Hepatocyte (in vitro differentiated cells): Measurements from ENCODE around the gene AUTS2. TPM values are rescaled to one million over a fixed set of nuclear protein-coding genes. Genes with fewer than 3 reads are reported as not detected.

ENCODE experiments used
- DNase-seq: peaks from one replicate; pipeline ENCODE4 v3.0.0-alpha.2; 2016; ENCODE audit warnings: low spot score
- H2AFZ ChIP-seq: fragments of 200-600 bp; sonication (generic); 2 replicates; pipeline ENCODE4 v1.6.0; 2016; ENCODE audit warnings: antibody characterized with exemption, mild to moderate bottlenecking
- H3K27ac ChIP-seq: fragments of 200-600 bp; sonication (generic); 2 replicates; pipeline ENCODE4 v1.5.1; 2016; ENCODE audit warnings: mild to moderate bottlenecking
- H3K27me3 ChIP-seq: fragments of 200-600 bp; sonication (generic); 2 replicates; pipeline ENCODE4 v1.6.1; 2016
- H3K36me3 ChIP-seq: fragments of 200-600 bp; sonication (generic); replicated peaks from 2 replicates; pipeline ENCODE4 v1.5.1; 2016; ENCODE audit warnings: low read depth; ENCODE audit not compliant: insufficient read depth
- H3K4me1 ChIP-seq: fragments of 200-600 bp; sonication (generic); 2 replicates; pipeline ENCODE4 v1.5.1; 2016; ENCODE audit warnings: mild to moderate bottlenecking, moderate library complexity; ENCODE audit not compliant: insufficient read depth
- H3K4me2 ChIP-seq: fragments of 200-600 bp; sonication (generic); 2 replicates; pipeline ENCODE4 v1.6.0; 2016
- H3K4me3 ChIP-seq: fragments of 200-600 bp; sonication (generic); 2 replicates; pipeline ENCODE4 v1.5.1; 2016; ENCODE audit warnings: mild to moderate bottlenecking
- H3K79me2 ChIP-seq: fragments of 200-600 bp; sonication (generic); 2 replicates; pipeline ENCODE4 v1.6.0; 2017; ENCODE audit warnings: mild to moderate bottlenecking
- H3K9me2 ChIP-seq: fragments of 200-600 bp; sonication (generic); replicated peaks from 2 replicates; pipeline ENCODE4 v1.6.0; 2017; ENCODE audit warnings: mild to moderate bottlenecking; ENCODE audit not compliant: insufficient read depth
- H3K9me3 ChIP-seq: fragments of 200-600 bp; sonication (generic); 2 replicates; pipeline ENCODE4 v1.5.1; 2016; ENCODE audit warnings: low read depth, mild to moderate bottlenecking
- H4K20me1 ChIP-seq: fragments of 200-600 bp; sonication (generic); 2 replicates; pipeline ENCODE4 v1.6.0; 2016; ENCODE audit warnings: mild to moderate bottlenecking; ENCODE audit not compliant: insufficient read depth, poor library complexity, severe bottlenecking
- EZH2 ChIP-seq: fragments of 200-600 bp; sonication (generic); IDR thresholded peaks from 2 replicates; pipeline ENCODE4 v1.6.1; 2016; ENCODE audit warnings: antibody characterized with exemption, mild to moderate bottlenecking, borderline replicate concordance
- EZH2phosphoT487 ChIP-seq: fragments of 200-600 bp; sonication (generic); IDR thresholded peaks from one replicate; pipeline ENCODE4 v1.6.1; 2018; ENCODE audit warnings: antibody characterized with exemption, mild to moderate bottlenecking, low read depth, moderate library complexity; ENCODE audit not compliant: unreplicated experiment, severe bottlenecking
- WGBS: methylation state at CpG from one replicate; pipeline ENCODE4 v1.1.6; 2016; ENCODE audit warnings: low lambda C conversion rate; ENCODE audit errors: missing lambda C conversion rate; 5-methylcytosine and 5-hydroxymethylcytosine counted together
- polyA plus RNA-seq: library from polyadenylated mRNA; unstranded; fragments of >200 nt; fragmentation: Nextera tagmentation; extraction: Ambion mirVana; gene quantifications from 2 replicates; pipeline ENCODE4 v1.2.1, GENCODE V29; 2016
- total RNA-seq: library from RNA; depleted of rRNA; stranded (reverse); fragments of >200 nt; gene quantifications from 2 replicates; pipeline ENCODE4 v1.2.3, GENCODE V29; 2014
- TF ChIP-seq, protein P1 (sequence below): fragments of 200-600 bp; sonication (generic); IDR thresholded peaks from 2 replicates; pipeline ENCODE4 v1.5.1; 2016; ENCODE audit warnings: antibody characterized with exemption, mild to moderate bottlenecking; ENCODE audit not compliant: poor library complexity

The AUTS2 gene
- total and polyA plus RNA-seq, 2 experiments from 2014 or later = 34.4 to 40.9 TPM

DNA sequence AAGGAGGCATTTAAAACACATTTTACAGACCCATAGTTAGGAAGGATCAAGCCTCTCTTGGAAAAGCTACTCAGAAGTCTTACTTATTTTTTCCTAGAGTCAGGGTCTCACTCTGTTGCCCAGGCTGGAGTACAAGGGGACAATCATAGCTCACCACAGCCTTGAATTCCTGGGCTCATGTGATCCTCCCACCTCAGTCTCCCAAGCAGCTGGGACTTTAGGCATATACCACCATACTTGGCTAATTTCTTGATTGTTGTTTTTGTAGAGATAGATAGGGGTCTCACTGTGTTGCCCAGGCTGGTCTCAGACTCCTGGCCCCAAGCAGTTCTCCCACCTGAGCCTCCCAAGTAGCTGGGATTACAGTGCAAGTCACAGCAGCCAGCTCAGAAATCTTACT lies 1179.0 kb downstream of the AUTS2 start:
- Histone ChIP-seq H3K4me3 (no peak overlapping the region), H3K27me3 (no peaks in the 10 kb centered on the region), H4K20me1 (no peaks in the 10 kb centered on the region), H3K4me2 (no peak overlapping the region), H3K9me3 (no peaks in the 10 kb centered on the region), H2AFZ (no peak overlapping the region), H3K27ac (no peak overlapping the region), H3K36me3 (no peaks in the 10 kb centered on the region), H3K9me2 (no peaks in the 10 kb centered on the region), H3K4me1 (no peaks in the 10 kb centered on the region), H3K79me2 (no peaks in the 10 kb centered on the region)
- no peak for DNase-seq
- TF ChIP-seq, protein P1, sequence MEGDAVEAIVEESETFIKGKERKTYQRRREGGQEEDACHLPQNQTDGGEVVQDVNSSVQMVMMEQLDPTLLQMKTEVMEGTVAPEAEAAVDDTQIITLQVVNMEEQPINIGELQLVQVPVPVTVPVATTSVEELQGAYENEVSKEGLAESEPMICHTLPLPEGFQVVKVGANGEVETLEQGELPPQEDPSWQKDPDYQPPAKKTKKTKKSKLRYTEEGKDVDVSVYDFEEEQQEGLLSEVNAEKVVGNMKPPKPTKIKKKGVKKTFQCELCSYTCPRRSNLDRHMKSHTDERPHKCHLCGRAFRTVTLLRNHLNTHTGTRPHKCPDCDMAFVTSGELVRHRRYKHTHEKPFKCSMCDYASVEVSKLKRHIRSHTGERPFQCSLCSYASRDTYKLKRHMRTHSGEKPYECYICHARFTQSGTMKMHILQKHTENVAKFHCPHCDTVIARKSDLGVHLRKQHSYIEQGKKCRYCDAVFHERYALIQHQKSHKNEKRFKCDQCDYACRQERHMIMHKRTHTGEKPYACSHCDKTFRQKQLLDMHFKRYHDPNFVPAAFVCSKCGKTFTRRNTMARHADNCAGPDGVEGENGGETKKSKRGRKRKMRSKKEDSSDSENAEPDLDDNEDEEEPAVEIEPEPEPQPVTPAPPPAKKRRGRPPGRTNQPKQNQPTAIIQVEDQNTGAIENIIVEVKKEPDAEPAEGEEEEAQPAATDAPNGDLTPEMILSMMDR = no peak
- TF ChIP-seq EZH2phosphoT487 (no peak), EZH2 (no peak)

DNA sequence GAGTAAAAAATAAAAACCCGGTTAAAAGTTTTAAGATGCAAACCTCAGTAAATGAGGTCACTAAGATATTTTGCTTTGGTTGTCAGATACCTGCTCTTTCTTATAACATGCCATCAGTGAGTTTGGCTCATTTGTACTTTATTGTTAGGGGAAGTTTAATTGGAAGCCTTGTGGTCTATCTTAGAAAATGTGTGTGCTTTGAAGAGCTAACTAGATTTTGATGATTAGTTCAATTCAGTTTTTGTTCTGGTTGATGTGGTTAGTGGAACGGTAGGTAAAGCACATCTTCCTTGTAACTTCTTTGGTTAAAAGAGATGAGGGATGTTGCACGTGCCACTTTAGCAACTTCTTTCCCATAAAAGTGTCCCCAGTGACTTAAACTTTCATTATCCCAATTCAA lies 1180.3 kb downstream of the AUTS2 start:
- Histone ChIP-seq H3K4me1 (no peaks in the 10 kb centered on the region), H3K27ac (no peak overlapping the region), H2AFZ (no peak overlapping the region), H3K79me2 (no peaks in the 10 kb centered on the region), H3K4me3 (no peak overlapping the region), H3K9me3 (no peaks in the 10 kb centered on the region), H3K9me2 (no peaks in the 10 kb centered on the region), H3K36me3 (no peaks in the 10 kb centered on the region), H3K4me2 (no peak overlapping the region), H3K27me3 (no peaks in the 10 kb centered on the region), H4K20me1 (no peaks in the 10 kb centered on the region)
- TF ChIP-seq EZH2phosphoT487 (no peak), EZH2 (no peak)
- TF ChIP-seq, protein P1 = no peak
- WGBS = 93% methylated on average over 3 of the region's 3 CpGs
- no peak for DNase-seq

DNA sequence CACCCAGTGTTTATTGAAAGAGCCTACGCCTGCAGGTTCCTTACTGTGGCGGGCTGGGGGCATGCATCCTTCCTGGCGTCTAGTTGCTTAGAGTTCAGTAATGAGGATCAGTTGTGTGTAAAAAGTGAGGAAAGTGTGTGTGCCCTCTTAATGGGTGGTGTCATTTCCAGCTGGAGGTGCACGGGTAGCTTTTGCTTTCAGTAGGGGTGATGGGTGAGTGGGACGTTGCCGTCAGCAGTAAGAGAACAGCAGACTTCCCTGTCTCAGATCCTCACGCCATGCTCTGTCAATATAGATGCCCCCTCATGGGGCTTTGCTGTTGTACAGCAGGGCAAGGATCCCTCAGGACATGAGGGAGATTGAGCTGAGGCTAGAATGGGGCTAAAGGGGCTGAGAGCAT lies 1181.0 kb downstream of the AUTS2 start:
- Histone ChIP-seq H3K4me2 (no peak overlapping the region), H3K27me3 (no peaks in the 10 kb centered on the region), H4K20me1 (no peaks in the 10 kb centered on the region), H3K9me3 (no peaks in the 10 kb centered on the region), H3K9me2 (no peaks in the 10 kb centered on the region), H3K27ac (no peak overlapping the region), H3K4me3 (no peak overlapping the region), H3K36me3 (no peaks in the 10 kb centered on the region), H3K4me1 (no peaks in the 10 kb centered on the region), H2AFZ (no peak overlapping the region), H3K79me2 (no peaks in the 10 kb centered on the region)
- DNase-seq = no peak
- TF ChIP-seq EZH2phosphoT487 (no peak), EZH2 (no peak)
- TF ChIP-seq, protein P1 = no peak
- WGBS = 98% methylated on average over 7 of the region's 7 CpGs

DNA sequence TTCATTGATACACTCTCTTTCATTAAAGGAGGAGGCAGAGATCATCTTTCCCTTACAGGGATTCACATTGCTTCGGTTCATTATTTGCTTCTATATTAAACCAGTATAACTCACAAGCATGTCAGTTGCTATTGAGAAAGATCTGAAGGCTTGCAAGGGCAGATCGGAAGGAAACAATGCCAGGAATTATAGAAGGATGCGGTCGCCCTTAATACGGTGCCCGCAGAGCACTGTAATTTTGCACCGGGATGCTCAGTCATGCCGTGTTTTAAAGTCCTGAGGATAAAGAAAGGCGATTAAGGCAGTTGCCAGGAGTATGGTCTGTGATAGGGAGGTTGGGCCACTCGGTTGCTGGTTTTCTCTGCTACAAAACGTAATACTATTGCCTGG lies 1183.6 kb downstream of the AUTS2 start:
- Histone ChIP-seq H3K4me3 (no peak overlapping the region), H3K79me2 (no peaks in the 10 kb centered on the region), H3K27me3 (no peaks in the 10 kb centered on the region), H3K9me3 (no peaks in the 10 kb centered on the region), H2AFZ (no peak overlapping the region), H3K4me1 (no peaks in the 10 kb centered on the region), H3K9me2 (no peaks in the 10 kb centered on the region), H4K20me1 (no peaks in the 10 kb centered on the region), H3K36me3 (no peaks in the 10 kb centered on the region), H3K27ac (no peak overlapping the region), H3K4me2 (no peak overlapping the region)
- DNase-seq = no peak
- WGBS = 93% methylated on average over 11 of the region's 11 CpGs
- TF ChIP-seq EZH2phosphoT487 (no peak), EZH2 (no peak)
- TF ChIP-seq, protein P1 = no peak
